ENCODE results near the gene MED13L.

MED13L gene

DNA sequence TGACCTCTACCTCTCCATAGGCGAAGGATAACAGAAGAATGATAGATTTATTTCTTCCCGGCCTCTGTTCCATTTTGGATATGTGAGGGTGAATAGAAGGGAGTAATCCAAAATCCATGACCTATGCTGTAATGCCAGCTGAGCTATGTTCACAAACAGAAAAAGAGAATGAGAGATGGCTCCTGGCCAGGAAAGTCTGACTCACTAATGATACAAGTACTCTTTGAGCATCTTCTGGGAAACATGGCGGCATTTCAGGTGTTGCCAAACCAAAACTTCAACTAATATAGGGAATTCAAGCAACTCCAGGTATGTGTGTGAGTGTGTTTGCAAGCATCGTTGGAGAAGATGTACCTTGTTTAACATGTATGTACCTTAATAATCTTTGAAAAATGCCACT lies 55.1 kb downstream of the MED13L start:
- TF ChIP-seq, protein P1, sequence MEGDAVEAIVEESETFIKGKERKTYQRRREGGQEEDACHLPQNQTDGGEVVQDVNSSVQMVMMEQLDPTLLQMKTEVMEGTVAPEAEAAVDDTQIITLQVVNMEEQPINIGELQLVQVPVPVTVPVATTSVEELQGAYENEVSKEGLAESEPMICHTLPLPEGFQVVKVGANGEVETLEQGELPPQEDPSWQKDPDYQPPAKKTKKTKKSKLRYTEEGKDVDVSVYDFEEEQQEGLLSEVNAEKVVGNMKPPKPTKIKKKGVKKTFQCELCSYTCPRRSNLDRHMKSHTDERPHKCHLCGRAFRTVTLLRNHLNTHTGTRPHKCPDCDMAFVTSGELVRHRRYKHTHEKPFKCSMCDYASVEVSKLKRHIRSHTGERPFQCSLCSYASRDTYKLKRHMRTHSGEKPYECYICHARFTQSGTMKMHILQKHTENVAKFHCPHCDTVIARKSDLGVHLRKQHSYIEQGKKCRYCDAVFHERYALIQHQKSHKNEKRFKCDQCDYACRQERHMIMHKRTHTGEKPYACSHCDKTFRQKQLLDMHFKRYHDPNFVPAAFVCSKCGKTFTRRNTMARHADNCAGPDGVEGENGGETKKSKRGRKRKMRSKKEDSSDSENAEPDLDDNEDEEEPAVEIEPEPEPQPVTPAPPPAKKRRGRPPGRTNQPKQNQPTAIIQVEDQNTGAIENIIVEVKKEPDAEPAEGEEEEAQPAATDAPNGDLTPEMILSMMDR (IDR thresholded peaks at IDR 0.05), result no peak
- peak overlapping the region in 1 of 2 donors; percentile 53 for H3K27ac ChIP-seq
- DNase-seq (ENCODE audit: low spot score), result no peak
- H3K4me3 ChIP-seq, result no peak overlapping the region

DNA sequence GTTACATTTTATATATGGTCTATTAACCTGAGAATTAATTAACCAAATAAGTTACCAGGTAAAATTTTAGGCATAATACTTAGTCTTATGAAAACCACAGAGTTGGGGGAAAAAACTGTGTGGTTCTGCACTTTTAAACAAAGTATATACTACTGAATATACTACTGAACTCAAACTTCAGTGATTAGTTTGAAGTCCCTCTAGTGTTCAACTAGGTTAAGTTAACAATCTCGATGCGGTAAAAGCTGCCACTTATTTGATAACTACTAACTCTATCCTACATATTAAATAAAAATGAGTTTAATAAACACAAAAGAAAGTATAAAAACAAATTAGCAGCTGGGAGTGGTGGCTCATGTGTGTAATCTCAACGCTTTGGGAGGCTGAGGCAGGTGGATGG lies 56.7 kb downstream of the MED13L start:
- TF ChIP-seq, protein P1 (IDR thresholded peaks at IDR 0.05), result no peak
- no peak for DNase-seq (ENCODE audit: low spot score)
- H3K4me3 ChIP-seq, result no peak overlapping the region
- no peak overlapping the region for H3K27ac ChIP-seq

GRCh38 chr12:116217045-116217735 lies 60.3 kb downstream of the MED13L start:
- TF ChIP-seq, protein P1 (IDR thresholded peaks at IDR 0.05), result no peak
- no peak for DNase-seq (ENCODE audit: low spot score)
- Histone ChIP-seq H3K4me3 (no peak overlapping the region), H3K27ac (no peak overlapping the region)

DNA sequence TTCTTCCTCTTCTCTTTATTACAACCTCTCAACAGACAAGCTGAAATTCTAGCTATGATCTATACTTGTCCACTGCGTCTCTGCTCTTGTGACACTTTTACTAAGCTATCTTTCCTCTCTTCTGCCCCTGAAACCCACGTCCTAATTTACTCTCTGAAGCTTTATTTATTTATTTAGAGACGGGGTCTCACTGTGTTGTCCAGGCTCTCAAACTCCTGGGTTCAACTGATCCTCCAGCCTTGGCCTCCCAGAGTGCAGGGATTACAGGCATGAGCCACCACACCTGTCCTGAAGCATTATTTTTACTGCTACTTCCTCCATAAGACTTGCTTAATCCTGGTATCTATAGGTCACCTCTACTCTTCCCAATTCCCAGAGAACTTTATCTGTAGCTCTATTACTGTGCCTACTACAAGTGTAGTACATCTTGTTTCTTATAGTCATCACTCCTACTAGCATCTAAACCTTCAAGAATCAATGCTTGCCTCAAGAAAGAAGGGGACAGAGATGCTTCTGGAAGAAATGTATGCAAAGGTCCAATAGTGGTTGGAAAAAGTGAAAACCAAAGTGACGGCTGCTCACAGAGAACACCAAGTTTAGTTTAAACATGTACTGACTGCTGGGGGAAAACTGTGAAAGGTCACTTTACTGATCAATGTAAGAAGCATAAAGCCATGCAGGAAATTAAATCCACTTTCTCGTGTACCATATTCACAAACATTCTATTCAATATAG lies 61.3 kb downstream of the MED13L start:
- DNase-seq (ENCODE audit: low spot score), result no peak
- Histone ChIP-seq H3K4me3 (no peak overlapping the region), H3K27ac (no peak overlapping the region)
- TF ChIP-seq, protein P1 (IDR thresholded peaks at IDR 0.05), result no peak

DNA sequence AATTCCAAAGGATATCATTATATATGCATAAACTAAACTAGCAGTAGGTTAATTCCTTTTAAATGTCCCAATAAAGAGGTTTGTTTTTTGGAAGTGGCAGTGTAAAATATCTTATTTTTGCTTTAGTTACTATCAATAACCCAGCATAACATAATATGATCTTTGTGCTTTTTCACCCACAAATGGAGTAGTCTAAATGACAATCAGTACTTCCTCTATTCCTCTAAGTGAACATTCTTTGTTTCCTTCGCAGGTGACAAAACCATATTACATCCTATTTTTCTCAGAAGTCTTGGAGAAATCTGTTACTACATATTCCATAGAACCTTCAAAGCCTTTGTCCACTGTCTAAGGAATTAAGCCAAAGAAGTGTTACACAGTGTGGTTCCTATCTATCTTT lies 62.5 kb downstream of the MED13L start:
- no peak overlapping the region for H3K4me3 ChIP-seq
- TF ChIP-seq, protein P1 (IDR thresholded peaks at IDR 0.05), result no peak
- DNase-seq (ENCODE audit: low spot score), result no peak
- no peak overlapping the region for H3K27ac ChIP-seq

DNA sequence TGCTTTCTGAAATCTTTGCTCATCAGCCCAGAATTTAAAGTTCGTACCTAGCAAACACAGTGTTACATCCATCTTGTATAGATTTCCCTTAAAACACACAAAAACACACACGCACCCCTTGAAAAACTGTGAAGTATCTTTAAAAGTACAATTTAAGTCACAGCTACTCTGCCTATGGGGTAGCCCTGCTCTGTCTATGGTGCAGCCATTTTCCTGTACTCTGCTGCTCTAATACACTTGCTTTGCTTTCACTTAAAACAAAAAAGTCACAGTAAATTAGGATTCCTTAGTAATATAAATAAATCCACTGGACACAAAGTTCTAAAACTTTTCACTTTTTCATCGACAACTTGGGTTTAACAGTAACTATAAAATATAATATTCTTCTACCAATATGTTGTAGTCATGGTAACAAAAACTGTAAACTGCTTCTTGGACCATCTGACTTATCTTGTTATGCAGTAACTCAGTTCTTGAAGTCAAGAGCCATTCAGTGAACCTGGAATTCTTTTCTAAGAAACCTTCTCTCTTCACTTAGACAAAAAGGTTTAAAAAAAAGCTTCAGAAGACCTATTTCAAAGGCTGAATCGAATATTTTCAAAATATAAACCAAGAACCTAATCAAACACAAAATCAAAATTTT lies 63.5 kb downstream of the MED13L start:
- Histone ChIP-seq H3K4me3 (no peak overlapping the region), H3K27ac (no peak overlapping the region)
- no peak for DNase-seq (ENCODE audit: low spot score)
- TF ChIP-seq, protein P1 (IDR thresholded peaks at IDR 0.05), result no peak

All from coronary artery (tissue), 2 donors.